Measurements from ENCODE around the gene NCKAP5. TPM values are rescaled to one million over a fixed set of nuclear protein-coding genes. Genes with fewer than 3 reads are reported as not detected.

The NCKAP5 gene
- total RNA-seq, 4 donors from 2014 or later, result 0.37 to 1.3 (median 0.83) TPM

DNA sequence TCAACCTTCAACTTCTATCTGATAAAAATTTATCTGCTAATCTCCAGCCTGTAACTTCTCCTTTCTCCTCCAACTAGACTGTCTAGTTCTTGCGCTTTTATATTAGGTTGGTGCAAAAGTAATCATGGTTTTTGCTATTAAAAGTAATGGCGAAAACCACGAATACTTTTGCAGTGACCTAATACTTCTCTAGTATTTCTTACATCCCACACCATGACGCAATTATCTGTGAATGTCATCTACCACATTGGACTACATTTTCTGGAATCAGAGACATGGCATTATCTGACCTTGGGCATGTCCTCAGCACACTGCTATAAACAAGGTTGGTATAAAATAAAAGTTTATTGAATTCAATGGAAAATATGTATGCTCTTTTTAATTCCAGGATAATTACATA, 528.1 kb downstream of the NCKAP5 start:
- ATAC-seq (ENCODE audit: low FRiP score), result no peak
- DNase-seq (ENCODE audit: low spot score), result no peak
- TF ChIP-seq, protein P1, sequence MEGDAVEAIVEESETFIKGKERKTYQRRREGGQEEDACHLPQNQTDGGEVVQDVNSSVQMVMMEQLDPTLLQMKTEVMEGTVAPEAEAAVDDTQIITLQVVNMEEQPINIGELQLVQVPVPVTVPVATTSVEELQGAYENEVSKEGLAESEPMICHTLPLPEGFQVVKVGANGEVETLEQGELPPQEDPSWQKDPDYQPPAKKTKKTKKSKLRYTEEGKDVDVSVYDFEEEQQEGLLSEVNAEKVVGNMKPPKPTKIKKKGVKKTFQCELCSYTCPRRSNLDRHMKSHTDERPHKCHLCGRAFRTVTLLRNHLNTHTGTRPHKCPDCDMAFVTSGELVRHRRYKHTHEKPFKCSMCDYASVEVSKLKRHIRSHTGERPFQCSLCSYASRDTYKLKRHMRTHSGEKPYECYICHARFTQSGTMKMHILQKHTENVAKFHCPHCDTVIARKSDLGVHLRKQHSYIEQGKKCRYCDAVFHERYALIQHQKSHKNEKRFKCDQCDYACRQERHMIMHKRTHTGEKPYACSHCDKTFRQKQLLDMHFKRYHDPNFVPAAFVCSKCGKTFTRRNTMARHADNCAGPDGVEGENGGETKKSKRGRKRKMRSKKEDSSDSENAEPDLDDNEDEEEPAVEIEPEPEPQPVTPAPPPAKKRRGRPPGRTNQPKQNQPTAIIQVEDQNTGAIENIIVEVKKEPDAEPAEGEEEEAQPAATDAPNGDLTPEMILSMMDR (IDR thresholded peaks at IDR 0.05), result no peak

DNA sequence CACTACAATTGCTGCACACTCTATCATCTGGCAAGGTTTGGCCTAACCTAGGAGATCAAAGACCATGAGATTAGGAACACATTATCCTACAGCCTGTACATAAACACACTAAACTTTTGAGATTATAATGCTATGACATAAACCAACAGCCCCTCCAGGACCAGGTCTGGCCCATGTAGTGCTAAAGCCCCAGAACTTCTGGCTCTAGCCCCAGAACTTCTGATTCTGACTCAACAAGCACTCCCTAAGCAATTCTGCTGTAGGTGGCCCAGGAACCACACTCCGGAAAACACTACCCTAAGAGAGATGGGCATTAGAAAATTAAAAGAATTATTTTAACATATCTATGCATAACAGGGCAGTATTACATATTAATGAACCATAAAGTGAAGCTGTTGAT, 528.7 kb downstream of the NCKAP5 start:
- ATAC-seq (ENCODE audit: low FRiP score), result no peak
- TF ChIP-seq, protein P1 (IDR thresholded peaks at IDR 0.05), result no peak
- no peak for DNase-seq (ENCODE audit: low spot score)

DNA sequence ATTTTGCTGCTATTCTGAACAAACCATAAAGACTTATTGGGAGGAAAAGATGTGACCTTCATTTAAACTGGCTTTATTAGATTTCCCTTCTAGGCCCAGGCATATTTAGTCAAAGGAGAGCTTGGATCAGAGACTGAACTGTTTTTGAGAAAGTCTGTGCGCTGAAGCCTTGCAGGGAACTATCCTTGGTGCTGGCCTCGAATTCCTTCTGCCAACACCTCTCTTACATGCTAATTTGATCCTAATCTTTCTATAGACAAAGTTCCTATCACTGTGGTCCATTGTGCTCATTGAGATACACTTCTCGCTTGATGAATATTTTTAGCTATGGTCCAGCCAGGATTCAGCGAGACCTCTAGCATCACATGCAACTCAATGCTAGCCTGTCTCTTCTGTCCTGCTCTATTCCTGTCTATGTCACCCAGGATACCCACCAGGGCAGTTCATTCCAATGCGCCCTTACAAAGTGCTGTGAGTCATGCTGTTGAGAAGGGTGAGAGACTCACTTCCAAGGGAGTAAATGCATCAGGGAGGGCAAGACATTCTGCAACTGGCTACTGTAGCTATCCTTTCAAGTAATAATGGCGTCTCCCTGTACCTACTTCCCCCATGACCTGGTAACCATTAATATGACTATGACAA, 541.6 kb downstream of the NCKAP5 start:
- TF ChIP-seq, protein P1 (IDR thresholded peaks at IDR 0.05), result no peak
- ATAC-seq (ENCODE audit: low FRiP score) (no peak), DNase-seq (ENCODE audit: low spot score) (no peak)

DNA sequence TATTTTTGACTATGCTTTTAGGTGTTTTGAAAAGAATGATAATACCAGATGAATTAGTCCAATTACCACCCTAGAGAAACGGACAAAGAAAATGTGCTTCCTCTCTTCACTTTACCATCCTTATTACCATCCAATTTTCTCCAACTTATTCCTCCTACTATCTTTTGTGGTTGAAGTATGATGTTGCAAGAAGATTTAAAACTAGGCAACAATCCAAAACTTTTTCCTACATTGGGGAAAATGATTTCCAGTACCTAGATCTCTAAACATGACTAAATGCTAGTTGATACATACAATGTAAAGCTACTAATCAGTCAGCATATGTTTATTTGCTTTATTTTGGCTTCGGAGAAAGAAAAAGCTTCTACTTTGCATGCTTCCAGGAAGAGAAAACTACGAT, 543.3 kb downstream of the NCKAP5 start:
- ATAC-seq (ENCODE audit: low FRiP score) (no peak), DNase-seq (ENCODE audit: low spot score) (no peak)
- TF ChIP-seq, protein P1 (IDR thresholded peaks at IDR 0.05), result no peak

DNA sequence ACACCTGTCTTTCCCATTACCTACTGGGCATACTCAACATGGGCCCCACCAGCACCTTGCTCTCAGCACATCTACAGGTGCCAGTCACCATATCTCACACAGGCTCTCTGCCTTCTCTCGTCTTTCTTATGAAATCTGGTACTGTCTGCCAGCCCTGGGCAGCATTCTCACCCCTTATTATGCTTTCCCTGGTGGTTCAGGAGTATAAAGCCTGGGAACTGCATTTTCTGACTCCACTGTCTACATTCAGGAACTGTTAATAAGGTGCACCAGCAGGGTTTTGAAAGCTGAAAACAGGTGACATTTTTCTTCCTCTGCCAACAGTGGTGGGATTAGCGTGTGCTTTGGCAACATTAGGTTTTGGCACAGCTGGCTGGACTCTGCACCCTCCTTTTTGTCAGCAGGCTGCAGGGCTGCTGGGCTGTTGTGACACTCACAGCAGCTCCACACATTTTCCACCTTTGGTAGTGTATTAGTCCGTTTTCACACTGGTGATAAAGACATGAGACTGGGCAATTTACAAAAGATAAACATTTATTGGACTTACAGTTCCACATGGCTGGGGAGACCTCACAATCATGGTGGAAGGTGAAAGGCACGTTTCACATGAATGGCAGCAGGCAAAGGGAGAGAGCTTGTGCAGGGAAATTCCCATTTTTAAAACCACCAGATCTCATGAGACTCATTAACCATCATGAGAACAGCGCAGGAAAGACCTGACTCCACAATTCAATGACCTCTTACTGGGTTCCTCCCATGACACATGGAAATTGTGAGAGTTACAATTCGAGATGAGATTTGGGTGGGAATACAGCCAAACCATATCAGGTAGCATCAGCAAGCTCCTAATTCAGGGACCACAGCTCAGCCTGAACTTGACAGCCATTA, 555.2 kb downstream of the NCKAP5 start:
- DNase-seq (ENCODE audit: low spot score) (no peak), ATAC-seq (ENCODE audit: low FRiP score) (no peak)
- TF ChIP-seq, protein P1 (IDR thresholded peaks at IDR 0.05), result no peak

DNA sequence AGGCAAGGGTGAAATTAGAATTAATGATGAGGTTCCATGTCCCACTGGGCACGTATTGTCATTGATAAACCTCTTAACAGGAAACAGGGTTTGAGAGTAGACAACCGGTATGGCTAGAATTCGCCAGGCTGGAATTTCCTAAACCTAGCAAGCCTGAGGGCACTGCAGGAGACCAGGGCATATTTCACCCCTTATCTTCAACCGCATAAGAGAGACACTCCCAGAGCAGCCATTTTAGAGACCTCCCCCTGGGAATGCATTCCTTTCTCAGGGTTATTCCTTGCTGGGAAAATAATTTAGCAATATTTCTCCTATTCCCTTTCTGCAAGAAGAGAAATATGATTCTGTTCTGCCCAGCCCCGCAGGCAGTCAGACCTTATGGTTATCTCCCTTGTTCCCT, 563.6 kb downstream of the NCKAP5 start:
- no peak for ATAC-seq (ENCODE audit: low FRiP score)

More for the DNA sequence above, 563.6 kb downstream of the NCKAP5 start:
- DNase-seq (ENCODE audit: low spot score), result no peak
- TF ChIP-seq, protein P1 (IDR thresholded peaks at IDR 0.05), result no peak
